Rectal smooth muscle tissue (tissue), 1 donor: ENCODE data around the gene ZNF275.
"Not testable (repeated sequence)": the region's sequence is repeated elsewhere in the genome, so short reads cannot be mapped to it uniquely, and the experiment has no call there.

Experiments
- H3K27ac ChIP-seq: one replicate; pipeline ENCODE4 v1.7.0; 2013; ENCODE audit warnings: low read depth, low read length, inconsistent platforms
- H3K27me3 ChIP-seq: one replicate; pipeline ENCODE4 v1.7.0; 2013; ENCODE audit warnings: low read length; ENCODE audit not compliant: control insufficient read depth, insufficient read depth
- H3K36me3 ChIP-seq: one replicate; pipeline ENCODE4 v1.7.0; 2013; ENCODE audit warnings: low read length; ENCODE audit not compliant: control insufficient read depth, insufficient read depth
- H3K4me1 ChIP-seq: one replicate; pipeline ENCODE4 v1.7.0; 2013; ENCODE audit warnings: low read length; ENCODE audit not compliant: control insufficient read depth, insufficient read depth
- H3K4me3 ChIP-seq: one replicate; pipeline ENCODE4 v1.7.0; 2013; ENCODE audit warnings: low read length
- H3K9ac ChIP-seq: one replicate; pipeline ENCODE4 v1.7.0; 2013; ENCODE audit warnings: low read length

ZNF275 gene

GRCh38 chrX:153387345-153387744 is 53.4 kb downstream of the ZNF275 start:
- H3K36me3 ChIP-seq = no peaks in the 10 kb centered on the region
- H3K4me1 ChIP-seq = no peaks in the 10 kb centered on the region
- no peak overlapping the region for H3K27ac ChIP-seq
- H3K27me3 ChIP-seq = peaks cover 5% of the 10 kb centered on the region
- H3K9ac ChIP-seq = no peak overlapping the region
- no peak overlapping the region for H3K4me3 ChIP-seq

DNA sequence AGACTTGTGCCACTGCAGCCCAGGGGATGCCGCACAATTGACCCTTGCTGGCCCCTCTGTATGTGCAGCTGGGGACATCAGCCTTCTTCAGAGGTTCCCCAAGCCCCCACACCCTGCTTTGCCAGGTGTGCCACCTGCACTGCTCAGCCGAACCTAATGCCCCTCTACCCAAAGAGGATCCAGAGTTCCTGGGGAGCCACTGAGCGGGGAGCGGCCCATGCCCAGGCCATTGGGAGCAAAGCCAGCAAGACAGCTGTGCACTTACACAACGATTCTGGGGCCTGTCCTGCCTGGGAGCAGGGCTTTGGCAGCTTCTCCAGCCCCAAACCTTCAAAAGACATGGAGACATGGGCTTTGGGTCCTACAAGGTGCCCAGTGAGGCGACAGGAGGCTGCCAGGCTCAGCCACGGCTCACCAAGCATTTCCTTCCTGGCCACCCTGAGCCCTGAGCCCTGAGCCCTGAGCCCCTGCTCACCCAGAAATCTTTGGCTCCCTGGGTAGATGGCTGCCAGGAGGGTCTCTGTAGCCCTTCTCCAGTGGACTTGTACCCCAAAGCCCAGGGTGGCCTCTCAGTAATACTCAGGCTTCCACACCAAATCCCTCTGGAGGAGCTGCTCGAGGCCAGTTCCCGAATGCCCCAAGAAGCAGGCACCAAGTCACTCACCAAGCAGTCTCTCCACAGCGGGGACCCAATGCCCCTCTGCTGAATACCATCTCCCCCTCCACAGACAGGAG is 54.2 kb downstream of the ZNF275 start:
- Histone ChIP-seq H3K9ac (no peak overlapping the region), H3K27ac (no peak overlapping the region), H3K27me3 (peaks cover 2% of the 10 kb centered on the region), H3K4me1 (no peaks in the 10 kb centered on the region), H3K4me3 (no peak overlapping the region), H3K36me3 (no peaks in the 10 kb centered on the region)

DNA sequence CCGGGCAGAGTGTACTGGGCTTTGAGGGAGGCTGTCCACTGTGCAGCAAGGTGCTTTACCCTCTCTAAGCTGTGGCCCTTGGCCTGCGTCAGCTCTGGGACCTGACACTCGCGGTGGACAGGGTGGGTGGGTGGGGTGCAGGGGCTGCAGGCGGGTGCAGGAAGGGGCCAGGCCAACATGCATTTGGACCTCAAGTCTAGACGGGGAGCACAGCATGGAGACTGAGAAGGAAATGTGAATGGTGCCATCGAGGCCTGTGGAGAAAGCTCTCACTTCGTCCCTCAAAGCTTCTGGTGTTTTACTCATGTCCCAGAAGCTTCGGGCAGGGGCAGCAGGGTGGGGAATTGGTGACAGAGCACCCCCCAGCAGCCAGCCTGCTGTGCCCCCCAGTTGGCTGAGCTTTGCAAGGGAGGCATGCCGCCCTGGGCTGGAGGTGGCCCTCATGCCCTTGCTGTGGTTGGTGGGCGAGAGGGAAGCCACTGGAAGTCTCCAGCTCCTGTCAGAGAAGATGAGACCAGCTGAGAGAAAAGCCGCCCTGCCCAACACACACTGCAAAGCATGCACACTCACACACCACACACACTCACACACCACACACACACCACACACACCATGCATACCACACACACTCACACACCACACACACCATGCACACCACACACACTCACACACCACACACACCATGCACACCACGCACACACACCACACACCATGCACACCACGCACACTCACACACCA is 54.9 kb downstream of the ZNF275 start:
- H3K4me1 ChIP-seq = no peaks in the 10 kb centered on the region
- no peak overlapping the region for H3K27ac ChIP-seq
- H3K36me3 ChIP-seq = no peaks in the 10 kb centered on the region
- H3K27me3 ChIP-seq = peaks cover 2% of the 10 kb centered on the region
- H3K4me3 ChIP-seq = no peak overlapping the region
- H3K9ac ChIP-seq = no peak overlapping the region

DNA sequence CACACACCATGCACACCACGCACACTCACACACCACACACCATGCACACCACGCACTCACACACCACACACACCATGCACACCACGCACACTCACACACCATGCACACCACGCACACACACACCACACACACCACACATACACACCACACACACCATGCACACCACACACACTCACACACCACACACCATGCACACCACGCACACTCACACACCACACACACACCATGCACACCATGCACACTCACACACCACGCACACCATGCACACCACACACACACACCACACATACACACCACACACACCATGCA is 55.5 kb downstream of the ZNF275 start:
- H3K36me3 ChIP-seq, H3K4me3 ChIP-seq, H3K9ac ChIP-seq, H3K27me3 ChIP-seq, H3K4me1 ChIP-seq, H3K27ac ChIP-seq: not testable (repeated sequence)

- H3K9ac ChIP-seq = no peak overlapping the region
- H3K4me1 ChIP-seq = no peaks in the 10 kb centered on the region
- no peaks in the 10 kb centered on the region for H3K27me3 ChIP-seq
Measured at GRCh38 chrX:153392642-153393321, 58.8 kb downstream of the ZNF275 start.

DNA sequence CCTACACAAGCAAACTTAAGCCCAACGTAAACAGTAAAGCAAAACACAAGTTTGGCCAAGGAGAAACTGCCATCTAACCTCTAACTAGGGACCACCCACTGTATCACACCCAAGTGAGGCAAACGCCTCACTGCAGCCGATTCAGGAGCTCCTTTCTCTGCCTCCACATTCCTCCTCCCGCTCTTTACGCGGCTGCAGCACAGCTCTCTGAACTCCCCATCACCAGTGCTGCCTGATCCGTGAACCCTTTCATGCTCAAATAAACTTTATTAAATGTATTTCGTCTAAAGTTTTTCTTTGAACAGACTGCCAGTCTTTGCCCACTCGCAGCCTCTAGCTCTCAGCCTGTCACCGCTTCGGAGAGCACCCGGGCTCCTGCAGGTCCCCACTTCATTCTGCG is 60.7 kb downstream of the ZNF275 start:
- Histone ChIP-seq H3K27ac (no peak overlapping the region), H3K27me3 (no peaks in the 10 kb centered on the region), H3K4me1 (no peaks in the 10 kb centered on the region), H3K4me3 (no peak overlapping the region), H3K36me3 (no peaks in the 10 kb centered on the region), H3K9ac (no peak overlapping the region)

More at GRCh38 chrX:153392642-153393321, 58.8 kb downstream of the ZNF275 start:
- Histone ChIP-seq H3K4me3 (no peak overlapping the region), H3K27ac (no peak overlapping the region), H3K36me3 (no peaks in the 10 kb centered on the region)

DNA sequence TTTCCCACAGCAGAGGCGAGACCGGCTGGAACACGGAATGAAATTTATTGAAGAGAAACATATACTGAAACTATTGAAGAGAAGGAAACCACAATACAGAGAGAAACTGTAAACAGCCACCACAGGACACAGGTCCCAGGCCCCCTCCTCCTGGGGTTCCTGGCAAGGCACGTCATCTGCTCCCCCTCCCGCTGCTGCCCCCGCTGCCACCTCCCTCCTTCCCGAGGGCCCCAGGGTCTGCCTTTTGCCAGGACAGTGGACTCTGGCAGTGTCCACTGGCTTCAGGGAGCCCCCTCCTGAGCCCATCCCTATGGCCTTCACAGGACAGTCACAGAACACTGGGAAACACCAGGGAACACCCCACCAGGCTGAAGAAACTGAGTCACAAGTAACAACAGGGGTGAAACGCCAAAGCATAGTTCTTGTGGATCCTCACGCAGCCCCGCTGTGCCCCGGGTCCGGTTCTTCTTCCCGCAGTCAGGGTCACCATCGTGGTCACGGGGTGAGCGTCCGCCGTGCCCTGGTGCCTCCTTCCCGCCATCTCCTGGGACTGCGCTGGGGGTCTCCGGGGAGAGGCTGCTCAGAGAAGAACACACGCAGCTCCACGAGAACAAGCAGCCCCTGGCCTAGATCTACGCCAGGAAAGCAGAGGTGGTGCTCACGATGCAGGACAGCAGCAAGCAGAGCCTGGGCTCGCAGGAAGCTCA is 61.8 kb downstream of the ZNF275 start:
- Histone ChIP-seq H3K4me3 (no peak overlapping the region), H3K27me3 (no peaks in the 10 kb centered on the region), H3K9ac (no peak overlapping the region), H3K4me1 (no peaks in the 10 kb centered on the region), H3K27ac (no peak overlapping the region), H3K36me3 (no peaks in the 10 kb centered on the region)

- no peaks in the 10 kb centered on the region for H3K4me1 ChIP-seq
Measured at GRCh38 chrX:153396320-153397195, 62.6 kb downstream of the ZNF275 start.

DNA sequence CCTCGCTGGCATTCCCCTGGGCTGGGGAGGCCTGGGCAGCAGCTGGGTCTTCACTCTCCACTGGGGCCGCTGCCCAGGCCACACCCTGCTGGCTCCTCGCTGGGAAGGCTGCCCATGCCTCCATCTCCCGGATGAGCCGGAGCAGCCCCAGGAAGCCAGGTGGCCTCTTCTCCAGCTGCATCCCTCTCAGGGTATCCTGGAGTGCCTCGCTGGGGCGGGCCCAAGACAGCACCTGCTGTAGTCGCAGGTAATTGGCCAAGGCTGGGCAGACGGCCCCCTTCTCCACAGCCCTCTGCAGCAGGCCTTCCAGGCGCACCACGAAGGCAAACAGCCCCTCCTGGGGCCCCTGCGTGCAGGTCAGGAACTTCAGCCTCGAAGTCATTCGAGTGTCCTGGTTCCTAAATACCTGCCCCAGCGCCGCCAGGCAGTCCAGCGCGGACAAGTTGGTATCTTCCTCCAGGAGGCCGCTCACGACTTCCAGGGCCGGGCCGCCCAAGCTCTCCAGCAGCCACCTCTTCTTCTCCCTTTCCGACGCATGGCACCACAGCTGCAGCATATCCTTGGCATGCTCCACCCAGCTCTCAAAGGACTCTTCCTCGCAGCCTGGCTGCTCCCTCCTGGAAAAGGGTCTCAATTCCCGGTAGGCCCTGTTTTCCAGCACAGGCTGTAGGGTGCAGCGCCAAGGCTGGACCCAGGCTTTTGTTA is 63.5 kb downstream of the ZNF275 start:
- Histone ChIP-seq H3K4me3 (no peak overlapping the region), H3K27ac (no peak overlapping the region), H3K27me3 (no peaks in the 10 kb centered on the region), H3K4me1 (no peaks in the 10 kb centered on the region), H3K9ac (no peak overlapping the region), H3K36me3 (no peaks in the 10 kb centered on the region)

More at GRCh38 chrX:153396320-153397195, 62.6 kb downstream of the ZNF275 start:
- Histone ChIP-seq H3K4me3 (no peak overlapping the region), H3K27me3 (no peaks in the 10 kb centered on the region), H3K36me3 (no peaks in the 10 kb centered on the region), H3K27ac (no peak overlapping the region), H3K9ac (no peak overlapping the region)

DNA sequence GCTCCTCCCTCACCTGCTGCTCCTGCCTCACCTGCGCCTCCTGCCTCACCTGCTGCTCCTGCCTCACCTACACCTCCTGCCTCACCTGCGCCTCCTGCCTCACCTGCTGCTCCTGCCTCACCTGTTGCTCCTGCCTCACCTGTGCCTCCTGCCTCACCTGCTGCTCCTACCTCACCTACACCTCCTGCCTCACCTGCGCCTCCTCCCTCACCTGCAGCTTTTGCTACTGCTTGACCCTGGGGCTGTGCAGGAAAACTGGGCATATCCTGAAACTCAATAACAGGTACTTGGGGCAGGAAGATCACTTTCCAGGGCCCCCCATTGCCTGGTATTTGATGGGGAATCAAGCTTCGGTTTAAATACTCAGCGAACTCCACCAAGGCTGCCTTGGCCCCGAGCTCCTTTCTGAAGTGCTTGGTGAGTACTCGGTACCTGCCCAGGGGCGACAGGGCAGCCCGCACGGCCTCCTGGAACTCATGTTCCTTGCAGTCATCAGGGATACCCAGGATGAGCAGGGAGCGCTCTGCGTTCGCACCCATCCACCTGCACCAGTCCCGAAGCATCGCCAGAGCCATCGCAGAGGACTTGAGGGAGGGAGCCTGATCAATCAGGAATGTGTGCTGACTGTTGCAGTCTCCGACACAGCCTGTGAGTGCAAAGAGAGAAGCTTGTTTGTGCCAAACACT is 64.5 kb downstream of the ZNF275 start:
- H3K36me3 ChIP-seq = no peaks in the 10 kb centered on the region
- no peaks in the 10 kb centered on the region for H3K27me3 ChIP-seq
- no peak overlapping the region for H3K27ac ChIP-seq
- H3K9ac ChIP-seq = no peak overlapping the region
- no peak overlapping the region for H3K4me3 ChIP-seq
- H3K4me1 ChIP-seq = no peaks in the 10 kb centered on the region
